Measurements from ENCODE around the gene OR2AG1. TPM values are rescaled to one million over a fixed set of nuclear protein-coding genes. Genes with fewer than 3 reads are reported as not detected.
A peak's percentile ranks its signal among the peaks of the same experiment; 100 is the strongest.

Gene OR2AG1
- total RNA-seq, 1 donor from 2014 or later = not detected

DNA sequence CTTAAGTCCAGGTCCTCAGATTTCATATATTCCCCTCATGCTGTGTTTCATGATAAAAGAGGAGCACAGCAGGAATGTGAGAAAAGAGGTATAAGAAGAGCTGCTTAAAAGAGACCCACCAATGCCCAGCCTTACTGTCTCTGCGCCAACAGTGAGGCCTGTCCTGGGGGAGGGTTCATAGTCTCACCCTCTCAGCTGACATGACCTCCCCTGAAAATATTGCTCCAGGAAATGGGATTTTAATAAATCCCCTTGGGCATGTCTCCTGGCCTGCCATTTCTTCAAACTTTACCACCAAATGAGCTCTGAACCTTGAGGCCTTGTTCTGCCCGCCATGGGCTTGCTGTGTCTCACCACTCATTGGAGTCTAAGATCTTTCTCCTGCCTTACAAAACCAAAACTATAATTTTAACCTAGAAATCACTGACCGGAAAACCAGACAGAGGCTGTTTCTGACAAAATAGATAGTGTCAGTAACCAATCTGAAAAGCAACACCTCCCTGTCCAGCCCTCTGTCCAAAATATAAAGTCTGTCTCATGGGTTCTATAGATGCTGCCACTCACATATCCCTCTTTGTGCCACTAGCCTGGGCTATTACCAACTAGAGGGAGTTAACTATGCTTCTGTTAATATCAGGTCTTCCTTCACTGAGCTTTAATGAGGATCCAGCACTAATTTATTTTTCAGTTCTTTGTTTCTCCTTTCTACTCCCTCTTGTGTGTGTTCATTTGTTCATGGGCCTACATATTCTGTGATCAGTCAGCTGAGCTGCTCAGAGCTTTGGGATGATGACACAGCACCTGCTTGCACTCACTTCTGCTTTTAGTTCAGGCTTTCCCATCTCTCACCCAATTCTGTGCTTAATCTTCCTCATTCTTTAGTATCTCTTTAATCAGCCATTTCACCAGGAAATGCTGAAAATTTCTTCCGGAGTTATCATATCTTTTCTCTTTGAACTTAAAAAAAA, 10.6 kb upstream of the OR2AG1 start, which contains the start of gene OR2AG2:
Gene OR2AG2, minus strand, starts transcription at position 51 of the 968 bp plus-strand sequence. CDS start 3,019 bp downstream, outside the sequence.
- no peaks in the 10 kb centered on the region for H3K27me3 Mint-ChIP-seq
- TF ChIP-seq, protein P1, sequence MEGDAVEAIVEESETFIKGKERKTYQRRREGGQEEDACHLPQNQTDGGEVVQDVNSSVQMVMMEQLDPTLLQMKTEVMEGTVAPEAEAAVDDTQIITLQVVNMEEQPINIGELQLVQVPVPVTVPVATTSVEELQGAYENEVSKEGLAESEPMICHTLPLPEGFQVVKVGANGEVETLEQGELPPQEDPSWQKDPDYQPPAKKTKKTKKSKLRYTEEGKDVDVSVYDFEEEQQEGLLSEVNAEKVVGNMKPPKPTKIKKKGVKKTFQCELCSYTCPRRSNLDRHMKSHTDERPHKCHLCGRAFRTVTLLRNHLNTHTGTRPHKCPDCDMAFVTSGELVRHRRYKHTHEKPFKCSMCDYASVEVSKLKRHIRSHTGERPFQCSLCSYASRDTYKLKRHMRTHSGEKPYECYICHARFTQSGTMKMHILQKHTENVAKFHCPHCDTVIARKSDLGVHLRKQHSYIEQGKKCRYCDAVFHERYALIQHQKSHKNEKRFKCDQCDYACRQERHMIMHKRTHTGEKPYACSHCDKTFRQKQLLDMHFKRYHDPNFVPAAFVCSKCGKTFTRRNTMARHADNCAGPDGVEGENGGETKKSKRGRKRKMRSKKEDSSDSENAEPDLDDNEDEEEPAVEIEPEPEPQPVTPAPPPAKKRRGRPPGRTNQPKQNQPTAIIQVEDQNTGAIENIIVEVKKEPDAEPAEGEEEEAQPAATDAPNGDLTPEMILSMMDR (IDR thresholded peaks at IDR 0.05) = no peak
- no peaks in the 10 kb centered on the region for H3K9me3 Mint-ChIP-seq
- no peak within 1 kb of the TSS for H3K4me3 Mint-ChIP-seq
- CTCF ChIA-PET = interaction anchor here (1.0 to 1.7 kb wide), 5 partner anchors 17 to 393 kb away, joined by 3 to 9 read pairs (median 5); partner anchors contain the start of gene MRPL17
- DNase-seq (no peak), ATAC-seq (ENCODE audit: low read depth) (peak; percentile 98)
- H3K27ac Mint-ChIP-seq = peak within 1 kb of the TSS; percentile 76
- intact Hi-C loops (cut with micrococcal nuclease) = loop anchor here (5.0 kb wide), 1 partner anchor 155 kb away; the partner anchor contains the start of gene ZNF215
- POLR2A ChIA-PET = interaction anchor here (0.5 to 1.5 kb wide), 3 partner anchors 26 to 291 kb away, joined by 4 to 11 read pairs (median 4); partner anchors contain the start of genes ARFIP2 and TIMM10B
- H3K36me3 Mint-ChIP-seq (ENCODE audit: low read depth) = no peaks in the 10 kb centered on the region
- H3K4me1 Mint-ChIP-seq = peaks cover 12% of the 10 kb centered on the region

DNA sequence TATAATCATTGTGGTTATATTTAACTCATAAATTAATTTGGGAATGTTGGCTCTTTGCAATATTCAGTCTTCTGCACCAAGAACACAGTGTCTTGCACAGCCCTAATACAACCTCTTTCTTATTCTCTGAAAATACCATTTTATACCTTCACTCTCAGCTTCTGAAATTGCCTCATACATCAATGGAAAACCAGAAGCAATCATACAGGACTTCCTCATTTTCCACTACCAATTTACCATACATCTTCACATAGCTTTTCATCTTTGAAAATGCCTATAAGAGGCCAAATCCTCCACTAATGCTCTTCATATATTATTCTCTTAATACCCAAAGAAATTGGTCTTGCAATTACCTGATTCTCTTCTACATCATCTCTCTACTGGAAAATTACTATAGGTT, 4.3 kb upstream of the OR2AG1 start:
- H3K27me3 Mint-ChIP-seq = no peaks in the 10 kb centered on the region
- TF ChIP-seq, protein P1 (IDR thresholded peaks at IDR 0.05) = no peak
- no peaks in the 10 kb centered on the region for H3K36me3 Mint-ChIP-seq (ENCODE audit: low read depth)
- no peaks in the 10 kb centered on the region for H3K4me1 Mint-ChIP-seq
- H3K4me3 Mint-ChIP-seq = no peak overlapping the region
- H3K9me3 Mint-ChIP-seq = no peaks in the 10 kb centered on the region
- ChIA-PET POLR2A (no interaction called here), CTCF (no interaction called here)
- intact Hi-C loops (cut with micrococcal nuclease) = no loop called here
- H3K27ac Mint-ChIP-seq = no peak overlapping the region
- ATAC-seq (ENCODE audit: low read depth) = no peak
- DNase-seq = no peak

DNA sequence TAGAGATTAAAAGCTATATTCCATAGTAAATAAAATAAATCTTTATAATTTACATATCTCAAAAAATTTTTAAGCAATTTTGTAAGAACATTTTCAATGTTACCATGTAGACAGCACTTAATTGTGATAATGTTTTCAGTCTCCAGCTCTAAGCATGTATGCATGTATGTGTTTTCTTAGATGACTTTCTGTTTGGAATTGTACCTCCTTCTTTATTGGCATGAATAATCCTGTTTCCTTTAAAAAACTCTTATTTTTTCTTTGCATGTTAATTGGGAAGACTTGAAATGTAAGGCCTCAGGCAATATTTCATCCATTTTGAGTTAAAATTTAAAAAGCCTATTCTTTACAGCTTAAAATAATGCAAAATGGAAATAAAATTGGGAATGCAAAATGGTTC, 2.0 kb upstream of the OR2AG1 start:
- no peaks in the 10 kb centered on the region for H3K4me1 Mint-ChIP-seq
- TF ChIP-seq, protein P1 (IDR thresholded peaks at IDR 0.05) = no peak
- no peaks in the 10 kb centered on the region for H3K9me3 Mint-ChIP-seq
- H3K36me3 Mint-ChIP-seq (ENCODE audit: low read depth) = no peaks in the 10 kb centered on the region
- no peak for DNase-seq
- ChIA-PET CTCF (interaction anchor here (0.9 to 1.2 kb wide), 2 partner anchors 25 to 32 kb away, joined by 3 to 4 read pairs; no protein-coding TSS in a partner anchor), POLR2A (no interaction called here)
- no peaks in the 10 kb centered on the region for H3K27me3 Mint-ChIP-seq
- no peak overlapping the region for H3K4me3 Mint-ChIP-seq
- no peak overlapping the region for H3K27ac Mint-ChIP-seq
- intact Hi-C loops (cut with micrococcal nuclease) = no loop called here
- no peak for ATAC-seq (ENCODE audit: low read depth)

DNA sequence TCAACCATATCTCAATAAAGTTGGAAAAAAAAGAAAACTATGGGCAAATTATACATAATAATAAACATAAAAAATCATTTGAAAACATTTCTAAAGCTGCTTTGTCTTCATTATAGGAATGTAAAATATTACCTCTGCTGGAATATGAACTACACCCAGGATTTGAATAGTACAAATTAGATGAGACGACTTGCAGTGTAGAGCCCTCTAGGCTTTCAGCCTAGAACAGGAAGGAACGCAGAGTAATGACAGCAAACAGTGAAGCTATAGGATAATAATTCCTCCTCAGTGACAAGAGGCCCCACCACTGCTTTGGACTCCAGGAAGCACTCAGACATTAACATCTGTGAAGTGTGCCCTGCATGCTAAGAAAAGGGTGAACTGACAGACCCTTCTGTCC, 7.7 kb downstream of the OR2AG1 start:
- H3K4me3 Mint-ChIP-seq = no peak overlapping the region
- DNase-seq (no peak), ATAC-seq (ENCODE audit: low read depth) (no peak)
- TF ChIP-seq, protein P1 (IDR thresholded peaks at IDR 0.05) = no peak
- no peak overlapping the region for H3K27ac Mint-ChIP-seq
- H3K9me3 Mint-ChIP-seq = no peaks in the 10 kb centered on the region
- intact Hi-C loops (cut with micrococcal nuclease) = no loop called here
- no peaks in the 10 kb centered on the region for H3K36me3 Mint-ChIP-seq (ENCODE audit: low read depth)
- ChIA-PET CTCF (no interaction called here), POLR2A (no interaction called here)
- peaks cover 2% of the 10 kb centered on the region for H3K27me3 Mint-ChIP-seq
- no peaks in the 10 kb centered on the region for H3K4me1 Mint-ChIP-seq

DNA sequence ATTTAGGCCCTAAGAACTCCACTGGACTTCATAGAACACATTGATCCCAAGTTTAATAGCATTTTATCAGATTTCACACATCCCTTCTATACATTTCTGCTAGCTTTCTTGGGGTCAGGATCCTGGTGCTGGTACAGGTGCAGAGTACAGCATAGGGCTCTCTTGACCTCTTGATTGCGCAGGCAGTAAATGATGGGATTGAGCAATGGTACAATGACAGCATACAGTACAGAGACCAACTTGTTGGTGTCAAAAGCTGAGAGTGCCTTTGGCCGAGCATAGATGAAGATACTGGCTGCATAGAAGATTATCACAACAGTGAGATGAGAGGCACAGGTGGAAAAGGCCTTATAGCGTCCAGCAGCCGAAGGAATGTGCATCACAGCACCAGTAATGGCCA, 11.8 kb downstream of the OR2AG1 start:
- TF ChIP-seq, protein P1 (IDR thresholded peaks at IDR 0.05) = no peak
- no peaks in the 10 kb centered on the region for H3K27me3 Mint-ChIP-seq
- H3K27ac Mint-ChIP-seq = no peak overlapping the region
- no peak for DNase-seq
- no peaks in the 10 kb centered on the region for H3K36me3 Mint-ChIP-seq (ENCODE audit: low read depth)
- ATAC-seq (ENCODE audit: low read depth) = no peak
- no peaks in the 10 kb centered on the region for H3K4me1 Mint-ChIP-seq
- ChIA-PET POLR2A (no interaction called here), CTCF (no interaction called here)
- H3K4me3 Mint-ChIP-seq = no peak overlapping the region
- no peaks in the 10 kb centered on the region for H3K9me3 Mint-ChIP-seq
- intact Hi-C loops (cut with micrococcal nuclease) = no loop called here
